Stimulated activated CD8-positive, alpha-beta memory T cell treated with anti-CD3 and anti-CD28 coated beads, Interleukin-2, amount 100 ng/mL, for 48 hours (primary cell): ENCODE results near the gene NEU3.
A peak's percentile ranks its signal among the peaks of the same experiment; 100 is the strongest.
"Not testable (repeated sequence)": the region's sequence is repeated elsewhere in the genome, so short reads cannot be mapped to it uniquely, and the experiment has no call there.

Experiments
- DNase-seq, 2 donors: peaks; one replicate each; pipeline ENCODE4 v3.0.0-alpha.2; 2020; ENCODE audit warnings: low read depth in 2 of 2

Gene NEU3

GRCh38 chr11:74984070-74984469 lies 4.7 kb upstream of the NEU3 start:
- no peak for DNase-seq

GRCh38 chr11:74984730-74985129 lies 4.0 kb upstream of the NEU3 start:
- DNase-seq, result no peak

- DNase-seq, result no peak
Observed at GRCh38 chr11:74989260-74989638, 516 bp downstream of the NEU3 start.

- DNase-seq, result not testable (repeated sequence)
Observed at GRCh38 chr11:74990150-74990549, 1.4 kb downstream of the NEU3 start.

- DNase-seq, result no peak
Observed at GRCh38 chr11:74990941-74991340, 2.2 kb downstream of the NEU3 start.

- no peak for DNase-seq
Observed at GRCh38 chr11:74992852-74993251, 4.1 kb downstream of the NEU3 start.

- no peak for DNase-seq
Observed at GRCh38 chr11:75000975-75001354, 12.2 kb downstream of the NEU3 start.

GRCh38 chr11:75001686-75002085 lies 13.0 kb downstream of the NEU3 start:
- no peak for DNase-seq

- no peak for DNase-seq
Observed at GRCh38 chr11:75002516-75002915, 13.8 kb downstream of the NEU3 start.

- DNase-seq, result no peak
Observed at GRCh38 chr11:75004215-75004614, 15.5 kb downstream of the NEU3 start.

GRCh38 chr11:75011357-75011756 lies 22.6 kb downstream of the NEU3 start:
- no peak for DNase-seq

- DNase-seq, result no peak
Observed at GRCh38 chr11:75011872-75012271, 23.1 kb downstream of the NEU3 start.

- no peak for DNase-seq
Observed at GRCh38 chr11:75013051-75013450, 24.3 kb downstream of the NEU3 start.

- DNase-seq, result no peak
Observed at GRCh38 chr11:75014129-75014528, 25.4 kb downstream of the NEU3 start.

- not testable (repeated sequence) for DNase-seq
Observed at GRCh38 chr11:75019200-75019599, 30.5 kb downstream of the NEU3 start.

- not testable (repeated sequence) for DNase-seq
Observed at GRCh38 chr11:75020328-75020727, 31.6 kb downstream of the NEU3 start.

- DNase-seq, result no peak
Observed at GRCh38 chr11:75022296-75022695, 33.6 kb downstream of the NEU3 start.

- DNase-seq, result peak; percentile 39 to 65
Observed at GRCh38 chr11:75022759-75023396, 34.1 kb downstream of the NEU3 start.

GRCh38 chr11:75023446-75024067 lies 34.8 kb downstream of the NEU3 start:
- DNase-seq, result no peak

- no peak for DNase-seq
Observed at GRCh38 chr11:75024068-75024449, 35.3 kb downstream of the NEU3 start.

GRCh38 chr11:75024764-75025211 lies 36.1 kb downstream of the NEU3 start:
- no peak for DNase-seq

- no peak for DNase-seq
Observed at GRCh38 chr11:75025561-75025960, 36.8 kb downstream of the NEU3 start.

GRCh38 chr11:75028321-75028720 lies 39.6 kb downstream of the NEU3 start:
- no peak for DNase-seq

- DNase-seq, result no peak
Observed at GRCh38 chr11:75028724-75029123, 40.0 kb downstream of the NEU3 start.
